Body of pancreas (tissue), 4 donors: ENCODE measurements around the gene STX16.

ENCODE experiments used
- CTCF ChIP-seq, 7 experiments: fragments of 450-650 bp in 4 of 7; fragments of 200-600 bp in 3 of 7; sonication (generic) in 3 of 7; IDR thresholded peaks; one replicate each; pipeline ENCODE4 v1.5.1; 2016 to 2019; ENCODE audit warnings: antibody characterized with exemption in 7 of 7
- POLR2A ChIP-seq, 3 donors: fragments of 450-650 bp; IDR thresholded peaks; one replicate each; pipeline ENCODE4 v1.6.1; 2016; ENCODE audit warnings: antibody characterized with exemption in 3 of 3, mild to moderate bottlenecking in 2 of 3

GRCh38 chr20:58633161-58634053 is 17.7 kb upstream of the STX16 start:
- no peak for TF ChIP-seq CTCF (IDR thresholded peaks at IDR 0.05)
- no peak for TF ChIP-seq POLR2A (IDR thresholded peaks at IDR 0.05)
